ENCODE data around the gene GNG12.

DNA sequence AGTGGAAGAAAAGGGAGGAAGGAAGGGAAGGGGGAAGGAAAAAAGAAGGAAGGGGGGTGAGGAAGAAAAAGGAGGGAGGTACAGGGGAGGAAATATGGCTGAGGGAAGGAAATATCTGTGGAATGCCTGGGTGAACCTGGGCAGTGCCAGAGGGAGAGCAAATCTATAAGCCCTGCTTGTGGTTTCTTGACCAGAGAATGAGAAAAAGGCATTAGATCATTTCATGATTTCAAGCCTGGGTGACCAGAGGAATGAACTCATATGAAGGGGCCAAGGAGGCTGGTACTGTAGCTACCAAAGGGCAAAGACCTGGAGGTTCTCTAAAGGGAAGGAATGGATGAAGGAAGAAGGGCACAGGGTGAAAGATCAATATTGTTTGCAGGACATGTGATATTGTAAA lies 31.4 kb downstream of the GNG12 start:
- TF ChIP-seq, protein P1, sequence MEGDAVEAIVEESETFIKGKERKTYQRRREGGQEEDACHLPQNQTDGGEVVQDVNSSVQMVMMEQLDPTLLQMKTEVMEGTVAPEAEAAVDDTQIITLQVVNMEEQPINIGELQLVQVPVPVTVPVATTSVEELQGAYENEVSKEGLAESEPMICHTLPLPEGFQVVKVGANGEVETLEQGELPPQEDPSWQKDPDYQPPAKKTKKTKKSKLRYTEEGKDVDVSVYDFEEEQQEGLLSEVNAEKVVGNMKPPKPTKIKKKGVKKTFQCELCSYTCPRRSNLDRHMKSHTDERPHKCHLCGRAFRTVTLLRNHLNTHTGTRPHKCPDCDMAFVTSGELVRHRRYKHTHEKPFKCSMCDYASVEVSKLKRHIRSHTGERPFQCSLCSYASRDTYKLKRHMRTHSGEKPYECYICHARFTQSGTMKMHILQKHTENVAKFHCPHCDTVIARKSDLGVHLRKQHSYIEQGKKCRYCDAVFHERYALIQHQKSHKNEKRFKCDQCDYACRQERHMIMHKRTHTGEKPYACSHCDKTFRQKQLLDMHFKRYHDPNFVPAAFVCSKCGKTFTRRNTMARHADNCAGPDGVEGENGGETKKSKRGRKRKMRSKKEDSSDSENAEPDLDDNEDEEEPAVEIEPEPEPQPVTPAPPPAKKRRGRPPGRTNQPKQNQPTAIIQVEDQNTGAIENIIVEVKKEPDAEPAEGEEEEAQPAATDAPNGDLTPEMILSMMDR (IDR thresholded peaks at IDR 0.05) = no peak
- no peak for TF ChIP-seq POLR2AphosphoS5 (IDR thresholded peaks at IDR 0.05)
